Fibroblast of mammary gland (primary cell): ENCODE measurements around the gene MCCC1.
"Not testable (repeated sequence)": the region's sequence is repeated elsewhere in the genome, so short reads cannot be mapped to it uniquely, and the experiment has no call there.

Experiments used
- DNase-seq: peaks from one replicate; pipeline ENCODE4 v3.0.0-alpha.2; 2010; ENCODE audit warnings: low read depth
- H3K4me3 ChIP-seq: 2 replicates; pipeline ENCODE4 v1.5.1; 2011; ENCODE audit warnings: low read depth, mild to moderate bottlenecking, low read length, moderate library complexity; ENCODE audit not compliant: control insufficient read depth
- CTCF ChIP-seq: conservative IDR thresholded peaks from 2 replicates; pipeline ENCODE4 v1.5.1; 2011; ENCODE audit warnings: low read depth, low read length, inconsistent platforms; ENCODE audit not compliant: control insufficient read depth, insufficient read depth

Gene MCCC1

GRCh38 chr3:183015185-183015584 is 84.1 kb downstream of the MCCC1 start:
- no peak for DNase-seq
- no peak for TF ChIP-seq CTCF
- no peak overlapping the region for H3K4me3 ChIP-seq

DNA sequence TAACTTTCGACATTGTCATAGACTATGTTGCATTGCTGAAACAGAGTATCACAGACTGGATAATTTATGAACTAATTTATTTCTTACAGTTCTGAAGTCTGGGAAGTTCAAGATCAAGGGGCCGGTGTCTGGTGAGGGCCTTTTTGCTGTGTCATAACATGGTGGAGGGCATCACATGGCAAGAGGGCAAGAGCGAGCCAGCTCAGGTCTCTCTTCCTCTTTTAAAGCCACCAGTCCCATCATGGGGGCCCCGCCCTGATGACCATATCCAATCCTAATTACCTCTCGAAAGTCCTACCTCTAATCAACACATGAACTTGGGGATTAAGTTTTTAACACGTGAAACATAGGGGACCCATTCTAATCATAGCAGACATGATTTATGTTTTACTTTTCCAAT is 85.4 kb downstream of the MCCC1 start:
- DNase-seq = no peak
- no peak overlapping the region for H3K4me3 ChIP-seq
- no peak for TF ChIP-seq CTCF

GRCh38 chr3:183013074-183013473 is 86.2 kb downstream of the MCCC1 start:
- DNase-seq = no peak
- H3K4me3 ChIP-seq = no peak overlapping the region
- no peak for TF ChIP-seq CTCF

DNA sequence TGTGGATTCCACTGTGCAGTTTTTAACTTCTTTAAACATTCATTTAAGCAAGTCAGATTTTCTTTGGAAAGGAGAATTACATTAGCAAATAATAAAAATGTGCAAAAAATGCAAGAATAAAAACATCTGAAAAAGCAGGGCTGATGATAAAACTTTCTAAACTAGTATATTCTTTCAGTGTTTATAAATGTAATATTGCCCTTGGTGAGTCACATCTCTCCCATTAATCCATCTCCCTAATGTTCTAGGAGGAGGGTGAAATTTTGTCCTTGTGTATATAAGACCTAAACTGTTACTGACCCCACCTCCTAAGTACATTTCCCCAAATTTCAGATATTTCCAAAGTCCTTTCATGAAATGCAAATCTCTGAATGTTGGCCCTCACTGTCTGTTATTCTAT is 90.5 kb downstream of the MCCC1 start:
- H3K4me3 ChIP-seq = no peak overlapping the region
- no peak for DNase-seq
- TF ChIP-seq CTCF = no peak

GRCh38 chr3:183008303-183008702 is 91.0 kb downstream of the MCCC1 start:
- TF ChIP-seq CTCF = no peak
- H3K4me3 ChIP-seq = no peak overlapping the region
- no peak for DNase-seq

DNA sequence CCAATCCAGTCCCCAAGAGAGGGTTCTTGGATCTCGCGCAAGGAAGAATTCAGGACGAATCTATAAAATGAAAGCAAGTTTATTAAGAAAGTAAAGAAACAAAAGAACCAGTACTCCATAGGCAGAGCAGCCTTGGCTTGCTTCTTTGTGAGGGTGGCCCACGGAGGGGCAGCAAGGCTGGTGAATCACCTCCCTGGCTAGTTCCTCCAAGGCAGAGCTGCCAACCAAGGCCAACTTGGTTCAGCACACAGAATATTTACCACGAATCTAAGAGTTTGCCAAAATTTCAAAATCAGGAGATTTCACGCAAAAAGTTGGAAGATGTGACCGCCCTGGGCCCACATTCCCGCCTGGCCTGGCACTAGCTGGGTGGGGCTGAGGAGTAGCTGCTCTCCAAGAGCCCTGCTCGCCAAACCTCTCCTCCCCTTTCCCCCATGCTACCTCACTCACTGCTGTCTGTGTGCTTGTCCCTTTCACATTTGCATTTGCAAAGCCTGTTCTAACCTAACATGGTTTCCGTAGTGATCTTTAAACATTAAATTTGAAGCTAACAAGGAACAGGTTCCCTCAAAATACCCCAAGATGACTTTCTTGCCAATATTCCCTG is 92.8 kb downstream of the MCCC1 start:
- TF ChIP-seq CTCF = no peak
- no peak overlapping the region for H3K4me3 ChIP-seq
- DNase-seq = no peak

DNA sequence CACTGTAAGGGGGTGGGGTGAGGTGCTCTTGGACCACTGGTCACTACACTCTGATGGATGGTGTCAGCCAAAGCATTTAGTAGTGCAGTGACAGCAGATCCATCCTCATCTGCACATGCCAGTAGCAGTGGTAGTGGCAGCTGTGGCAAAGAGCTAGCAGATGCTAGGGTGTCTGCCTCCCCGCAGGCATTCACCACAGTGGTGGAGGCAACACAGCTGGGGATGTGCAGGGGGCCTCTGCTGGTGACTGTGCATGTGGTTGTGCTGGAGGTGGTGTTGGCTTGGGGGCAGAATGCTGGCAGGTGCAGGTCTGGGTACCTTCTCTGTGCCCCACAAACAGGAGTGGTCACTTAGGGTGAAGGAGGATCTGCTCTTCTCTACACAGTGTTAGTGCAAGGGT is 99.5 kb downstream of the MCCC1 start:
- no peak for TF ChIP-seq CTCF
- no peak for DNase-seq
- no peak overlapping the region for H3K4me3 ChIP-seq

DNA sequence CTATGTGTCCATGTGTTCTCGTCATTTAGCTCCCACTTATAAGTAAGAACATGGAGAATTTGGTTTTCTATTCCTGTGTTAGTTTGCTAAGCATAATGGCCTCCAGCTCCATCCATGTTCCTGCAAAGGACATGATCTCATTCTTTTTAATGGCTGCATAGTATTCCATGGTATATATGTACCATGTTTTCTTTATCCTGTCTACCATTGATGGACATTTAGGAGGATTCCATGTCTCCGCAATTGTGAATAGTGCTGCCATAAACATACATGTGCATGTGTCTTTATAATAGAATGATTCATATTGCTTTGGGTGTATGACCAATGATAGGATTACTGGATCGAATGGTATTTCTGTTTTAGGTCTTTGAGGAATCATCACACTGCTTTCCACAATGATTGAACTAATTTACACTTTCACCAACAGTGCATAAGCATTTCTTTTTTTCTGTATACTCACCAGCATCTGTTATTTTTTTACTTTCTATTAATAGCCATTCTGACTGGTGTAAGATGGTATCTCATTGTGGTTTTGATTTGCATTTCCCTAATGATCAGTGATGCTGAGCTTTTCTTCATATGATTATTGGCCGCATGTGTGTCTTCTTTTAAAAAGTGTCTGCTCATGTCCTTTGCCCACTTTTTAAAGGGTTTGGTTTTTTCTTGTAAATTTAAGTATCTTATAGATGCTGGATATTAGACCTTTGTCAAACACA is 105.7 kb downstream of the MCCC1 start:
- not testable (repeated sequence) for DNase-seq, H3K4me3 ChIP-seq
